Measurements from ENCODE around the gene ROGDI. TPM values are rescaled to one million over a fixed set of nuclear protein-coding genes. Genes with fewer than 3 reads are reported as not detected.

The ROGDI gene
- total and polyA plus RNA-seq, 2 of the 13 experiments (the other 11 are each of a cell fraction or from before 2014, with no cell fraction given) = 19.2 to 42.1 TPM

DNA sequence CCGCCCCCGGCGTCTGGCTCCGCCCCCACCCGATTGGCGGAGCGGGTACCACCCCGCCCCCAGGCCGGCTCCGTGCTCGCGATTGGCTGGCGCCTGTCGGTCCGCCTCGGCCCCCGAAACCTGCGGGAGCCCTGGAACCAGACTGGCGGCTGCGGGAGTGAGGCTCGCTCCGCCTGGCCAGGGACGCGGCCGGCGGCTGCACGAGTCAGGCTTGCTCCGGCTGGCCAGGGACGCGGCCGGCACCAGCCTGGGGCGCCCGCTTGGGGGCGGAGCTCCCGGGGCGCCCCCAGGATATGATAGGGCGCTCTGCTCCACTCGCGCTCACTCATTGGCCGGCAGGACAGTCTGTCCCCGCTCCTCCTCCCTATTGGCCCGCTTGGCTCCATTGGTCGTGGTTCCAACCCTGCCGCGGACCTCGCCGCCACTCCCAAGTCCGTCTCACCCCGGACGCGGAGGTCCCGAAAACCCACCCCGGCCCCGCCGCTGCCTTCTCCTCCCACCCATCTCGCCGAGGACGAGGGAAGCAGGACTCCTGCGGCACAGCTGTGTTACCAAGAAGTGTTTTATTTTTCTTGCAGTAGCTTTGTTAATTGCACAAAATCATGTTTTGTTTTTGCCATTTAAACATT, 340 bp upstream of the ROGDI start (continued):
- TF ChIP-seq, protein P1, sequence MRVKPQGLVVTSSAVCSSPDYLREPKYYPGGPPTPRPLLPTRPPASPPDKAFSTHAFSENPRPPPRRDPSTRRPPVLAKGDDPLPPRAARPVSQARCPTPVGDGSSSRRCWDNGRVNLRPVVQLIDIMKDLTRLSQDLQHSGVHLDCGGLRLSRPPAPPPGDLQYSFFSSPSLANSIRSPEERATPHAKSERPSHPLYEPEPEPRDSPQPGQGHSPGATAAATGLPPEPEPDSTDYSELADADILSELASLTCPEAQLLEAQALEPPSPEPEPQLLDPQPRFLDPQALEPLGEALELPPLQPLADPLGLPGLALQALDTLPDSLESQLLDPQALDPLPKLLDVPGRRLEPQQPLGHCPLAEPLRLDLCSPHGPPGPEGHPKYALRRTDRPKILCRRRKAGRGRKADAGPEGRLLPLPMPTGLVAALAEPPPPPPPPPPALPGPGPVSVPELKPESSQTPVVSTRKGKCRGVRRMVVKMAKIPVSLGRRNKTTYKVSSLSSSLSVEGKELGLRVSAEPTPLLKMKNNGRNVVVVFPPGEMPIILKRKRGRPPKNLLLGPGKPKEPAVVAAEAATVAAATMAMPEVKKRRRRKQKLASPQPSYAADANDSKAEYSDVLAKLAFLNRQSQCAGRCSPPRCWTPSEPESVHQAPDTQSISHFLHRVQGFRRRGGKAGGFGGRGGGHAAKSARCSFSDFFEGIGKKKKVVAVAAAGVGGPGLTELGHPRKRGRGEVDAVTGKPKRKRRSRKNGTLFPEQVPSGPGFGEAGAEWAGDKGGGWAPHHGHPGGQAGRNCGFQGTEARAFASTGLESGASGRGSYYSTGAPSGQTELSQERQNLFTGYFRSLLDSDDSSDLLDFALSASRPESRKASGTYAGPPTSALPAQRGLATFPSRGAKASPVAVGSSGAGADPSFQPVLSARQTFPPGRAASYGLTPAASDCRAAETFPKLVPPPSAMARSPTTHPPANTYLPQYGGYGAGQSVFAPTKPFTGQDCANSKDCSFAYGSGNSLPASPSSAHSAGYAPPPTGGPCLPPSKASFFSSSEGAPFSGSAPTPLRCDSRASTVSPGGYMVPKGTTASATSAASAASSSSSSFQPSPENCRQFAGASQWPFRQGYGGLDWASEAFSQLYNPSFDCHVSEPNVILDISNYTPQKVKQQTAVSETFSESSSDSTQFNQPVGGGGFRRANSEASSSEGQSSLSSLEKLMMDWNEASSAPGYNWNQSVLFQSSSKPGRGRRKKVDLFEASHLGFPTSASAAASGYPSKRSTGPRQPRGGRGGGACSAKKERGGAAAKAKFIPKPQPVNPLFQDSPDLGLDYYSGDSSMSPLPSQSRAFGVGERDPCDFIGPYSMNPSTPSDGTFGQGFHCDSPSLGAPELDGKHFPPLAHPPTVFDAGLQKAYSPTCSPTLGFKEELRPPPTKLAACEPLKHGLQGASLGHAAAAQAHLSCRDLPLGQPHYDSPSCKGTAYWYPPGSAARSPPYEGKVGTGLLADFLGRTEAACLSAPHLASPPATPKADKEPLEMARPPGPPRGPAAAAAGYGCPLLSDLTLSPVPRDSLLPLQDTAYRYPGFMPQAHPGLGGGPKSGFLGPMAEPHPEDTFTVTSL (CRISPR knock-in tag; IDR thresholded peaks at IDR 0.05; ENCODE audit: borderline replicate concordance) = no peak
- TF ChIP-seq TAF1 (CRISPR knock-in tag; IDR thresholded peaks at IDR 0.05) (peak; percentile 46; the same call in 1 of the 2 replicates), FOXP1 (IDR thresholded peaks at IDR 0.05) (no peak), FOXP1 (CRISPR knock-in tag; IDR thresholded peaks at IDR 0.05) (no peak), NFRKB (IDR thresholded peaks at IDR 0.05) (no peak), KAT8 (CRISPR knock-in tag; IDR thresholded peaks at IDR 0.05) (0 out of 2 replicates have a peak, but pooled peaks have one; percentile 49), KDM2A (CRISPR knock-in tag; IDR thresholded peaks at IDR 0.05; ENCODE audit: borderline replicate concordance, low read depth) (peak; percentile 99), ZFP36L1 (CRISPR knock-in tag; IDR thresholded peaks at IDR 0.05) (0 out of 2 replicates have a peak, but pooled peaks have one; percentile 28), PHF8 (CRISPR knock-in tag; IDR thresholded peaks at IDR 0.05) (peak; percentile 27; the same call in 1 of the 2 replicates), SAP130 (CRISPR knock-in tag; IDR thresholded peaks at IDR 0.05; ENCODE audit: low read depth) (peak; percentile 55), ETS1 (CRISPR knock-in tag; IDR thresholded peaks at IDR 0.05) (0 out of 2 replicates have a peak, but pooled peaks have one; percentile 72), RARG (CRISPR knock-in tag; IDR thresholded peaks at IDR 0.05; ENCODE audit: low read depth) (no peak), ZBTB1 (CRISPR knock-in tag; IDR thresholded peaks at IDR 0.05; ENCODE audit: borderline replicate concordance) (no peak), ZNF235 (CRISPR knock-in tag; IDR thresholded peaks at IDR 0.05; ENCODE audit: borderline replicate concordance) (no peak), RFXAP (CRISPR knock-in tag; IDR thresholded peaks at IDR 0.05; ENCODE audit: borderline replicate concordance) (peak; percentile 53; the same call in 1 of the 2 replicates), EP300 (IDR thresholded peaks at IDR 0.05; ENCODE audit: low read depth in 2 of 2, low read length in 2 of 2) (no peak), EP300 (CRISPR knock-in tag; IDR thresholded peaks at IDR 0.05; ENCODE audit: borderline replicate concordance) (no peak), ZNF776 (CRISPR knock-in tag; IDR thresholded peaks at IDR 0.05) (no peak; the same call in 1 of the 2 replicates), ZSCAN9 (CRISPR knock-in tag; IDR thresholded peaks at IDR 0.05; ENCODE audit: borderline replicate concordance) (peak; percentile 27; the same call in 1 of the 2 replicates), ZNF792 (CRISPR knock-in tag; IDR thresholded peaks at IDR 0.05) (0 out of 2 replicates have a peak, but pooled peaks have one; percentile 25), SMAD3 (CRISPR knock-in tag; IDR thresholded peaks at IDR 0.05) (no peak)
- TF ChIP-seq, protein P2, sequence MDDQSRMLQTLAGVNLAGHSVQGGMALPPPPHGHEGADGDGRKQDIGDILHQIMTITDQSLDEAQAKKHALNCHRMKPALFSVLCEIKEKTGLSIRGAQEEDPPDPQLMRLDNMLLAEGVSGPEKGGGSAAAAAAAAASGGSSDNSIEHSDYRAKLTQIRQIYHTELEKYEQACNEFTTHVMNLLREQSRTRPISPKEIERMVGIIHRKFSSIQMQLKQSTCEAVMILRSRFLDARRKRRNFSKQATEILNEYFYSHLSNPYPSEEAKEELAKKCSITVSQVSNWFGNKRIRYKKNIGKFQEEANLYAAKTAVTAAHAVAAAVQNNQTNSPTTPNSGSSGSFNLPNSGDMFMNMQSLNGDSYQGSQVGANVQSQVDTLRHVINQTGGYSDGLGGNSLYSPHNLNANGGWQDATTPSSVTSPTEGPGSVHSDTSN (CRISPR knock-in tag; IDR thresholded peaks at IDR 0.05; ENCODE audit: borderline replicate concordance) = no peak; the same call in 1 of the 2 replicates
- TF ChIP-seq, protein P3, sequence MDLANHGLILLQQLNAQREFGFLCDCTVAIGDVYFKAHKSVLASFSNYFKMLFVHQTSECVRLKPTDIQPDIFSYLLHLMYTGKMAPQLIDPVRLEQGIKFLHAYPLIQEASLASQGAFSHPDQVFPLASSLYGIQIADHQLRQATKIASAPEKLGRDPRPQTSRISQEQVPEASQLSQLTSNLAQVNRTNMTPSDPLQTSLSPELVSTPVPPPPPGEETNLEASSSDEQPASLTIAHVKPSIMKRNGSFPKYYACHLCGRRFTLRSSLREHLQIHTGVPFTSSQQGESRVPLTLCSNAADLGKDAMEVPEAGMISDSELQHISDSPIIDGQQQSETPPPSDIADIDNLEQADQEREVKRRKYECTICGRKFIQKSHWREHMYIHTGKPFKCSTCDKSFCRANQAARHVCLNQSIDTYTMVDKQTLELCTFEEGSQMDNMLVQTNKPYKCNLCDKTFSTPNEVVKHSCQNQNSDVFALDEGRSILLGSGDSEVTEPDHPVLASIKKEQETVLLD (CRISPR knock-in tag; IDR thresholded peaks at IDR 0.05; ENCODE audit: low read depth) = peak; percentile 68
